ENCODE data around the gene GABPA. TPM values are rescaled to one million over a fixed set of nuclear protein-coding genes. Genes with fewer than 3 reads are reported as not detected.

Gene GABPA
- total RNA-seq, 4 donors from 2014 or later = 11.3 to 24.8 (median 21.7) TPM

DNA sequence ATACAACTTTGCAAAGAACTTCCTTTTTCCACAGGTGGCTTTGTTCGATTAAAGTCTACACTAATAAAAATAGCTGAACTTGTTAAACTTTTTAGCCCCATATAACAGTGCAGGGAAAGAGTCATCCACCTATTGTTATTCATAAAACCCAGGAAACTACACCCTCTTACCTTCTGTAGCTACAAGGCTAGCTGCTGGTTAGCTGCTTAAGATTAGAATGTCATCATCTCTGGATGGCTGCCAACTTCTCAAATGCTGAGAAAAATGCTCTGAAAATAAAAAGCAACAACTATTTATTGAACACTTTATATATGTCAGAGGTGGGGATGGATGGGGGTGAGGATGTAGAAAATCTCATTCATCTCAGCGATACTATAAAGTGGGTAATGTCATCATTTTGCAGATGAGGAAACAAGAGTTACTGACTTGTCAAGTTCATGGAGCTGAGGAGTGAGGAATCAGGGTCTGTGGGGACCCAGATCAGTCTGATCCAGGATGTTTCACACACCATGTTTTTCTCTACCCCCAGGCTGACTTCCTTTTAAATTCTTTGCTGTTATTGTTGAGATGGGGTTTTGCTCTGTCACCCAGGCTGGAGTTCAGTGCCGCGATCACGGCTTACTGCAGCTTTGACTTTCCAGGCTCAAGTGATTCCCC lies 17.2 kb upstream of the GABPA start:
- Histone ChIP-seq H3K4me1 (no peaks in the 10 kb centered on the region), H3K9me3 (no peaks in the 10 kb centered on the region), H3K27me3 (no peaks in the 10 kb centered on the region), H3K4me3 (no peak overlapping the region), H3K27ac (no peak overlapping the region), H3K36me3 (peaks cover 0 to 23% (median 0%) of the 10 kb centered on the region in 3 donors)
- DNase-seq = no peak
- TF ChIP-seq, protein P1, sequence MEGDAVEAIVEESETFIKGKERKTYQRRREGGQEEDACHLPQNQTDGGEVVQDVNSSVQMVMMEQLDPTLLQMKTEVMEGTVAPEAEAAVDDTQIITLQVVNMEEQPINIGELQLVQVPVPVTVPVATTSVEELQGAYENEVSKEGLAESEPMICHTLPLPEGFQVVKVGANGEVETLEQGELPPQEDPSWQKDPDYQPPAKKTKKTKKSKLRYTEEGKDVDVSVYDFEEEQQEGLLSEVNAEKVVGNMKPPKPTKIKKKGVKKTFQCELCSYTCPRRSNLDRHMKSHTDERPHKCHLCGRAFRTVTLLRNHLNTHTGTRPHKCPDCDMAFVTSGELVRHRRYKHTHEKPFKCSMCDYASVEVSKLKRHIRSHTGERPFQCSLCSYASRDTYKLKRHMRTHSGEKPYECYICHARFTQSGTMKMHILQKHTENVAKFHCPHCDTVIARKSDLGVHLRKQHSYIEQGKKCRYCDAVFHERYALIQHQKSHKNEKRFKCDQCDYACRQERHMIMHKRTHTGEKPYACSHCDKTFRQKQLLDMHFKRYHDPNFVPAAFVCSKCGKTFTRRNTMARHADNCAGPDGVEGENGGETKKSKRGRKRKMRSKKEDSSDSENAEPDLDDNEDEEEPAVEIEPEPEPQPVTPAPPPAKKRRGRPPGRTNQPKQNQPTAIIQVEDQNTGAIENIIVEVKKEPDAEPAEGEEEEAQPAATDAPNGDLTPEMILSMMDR (IDR thresholded peaks at IDR 0.05) = no peak
- no peak for TF ChIP-seq POLR2A (IDR thresholded peaks at IDR 0.05)

- no peak for DNase-seq
- H3K27me3 ChIP-seq = no peaks in the 10 kb centered on the region
- TF ChIP-seq, protein P1 (IDR thresholded peaks at IDR 0.05) = no peak
- no peak for TF ChIP-seq POLR2A (IDR thresholded peaks at IDR 0.05)
- H3K27ac ChIP-seq = no peak overlapping the region
- no peak overlapping the region for H3K4me3 ChIP-seq
- no peaks in the 10 kb centered on the region for H3K9me3 ChIP-seq
- no peaks in the 10 kb centered on the region for H3K4me1 ChIP-seq
- H3K36me3 ChIP-seq = peaks cover 0 to 57% (median 0%) of the 10 kb centered on the region in 3 donors
These were observed 12.8 kb upstream of the GABPA start for GRCh38 chr21:25721987-25722386.

DNA sequence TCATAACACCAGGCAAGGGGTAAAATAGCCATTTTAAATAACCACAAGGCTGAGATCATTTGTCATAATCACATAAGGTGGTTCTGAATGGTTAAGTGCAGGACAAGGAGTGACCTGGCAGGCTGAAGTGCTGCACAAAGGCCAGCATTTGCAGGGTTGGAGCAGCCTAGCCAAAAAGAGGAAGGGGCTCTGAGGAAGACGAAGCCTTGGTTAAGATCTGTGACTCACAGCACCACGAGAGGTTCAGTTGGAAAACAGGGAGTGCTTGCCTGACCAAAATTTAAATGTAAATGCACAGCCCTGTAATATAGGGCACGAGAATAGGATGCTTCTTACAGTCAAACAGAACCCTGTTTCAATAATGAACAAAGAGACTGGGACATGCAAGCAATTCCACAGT lies 12.1 kb upstream of the GABPA start:
- H3K27ac ChIP-seq = no peak overlapping the region
- DNase-seq = no peak
- H3K27me3 ChIP-seq = no peaks in the 10 kb centered on the region
- TF ChIP-seq, protein P1 (IDR thresholded peaks at IDR 0.05) = no peak
- TF ChIP-seq POLR2A (IDR thresholded peaks at IDR 0.05) = no peak
- H3K4me1 ChIP-seq = no peaks in the 10 kb centered on the region
- no peaks in the 10 kb centered on the region for H3K9me3 ChIP-seq
- H3K4me3 ChIP-seq = no peak overlapping the region
- H3K36me3 ChIP-seq = peaks cover 0 to 61% (median 0%) of the 10 kb centered on the region in 3 donors

DNA sequence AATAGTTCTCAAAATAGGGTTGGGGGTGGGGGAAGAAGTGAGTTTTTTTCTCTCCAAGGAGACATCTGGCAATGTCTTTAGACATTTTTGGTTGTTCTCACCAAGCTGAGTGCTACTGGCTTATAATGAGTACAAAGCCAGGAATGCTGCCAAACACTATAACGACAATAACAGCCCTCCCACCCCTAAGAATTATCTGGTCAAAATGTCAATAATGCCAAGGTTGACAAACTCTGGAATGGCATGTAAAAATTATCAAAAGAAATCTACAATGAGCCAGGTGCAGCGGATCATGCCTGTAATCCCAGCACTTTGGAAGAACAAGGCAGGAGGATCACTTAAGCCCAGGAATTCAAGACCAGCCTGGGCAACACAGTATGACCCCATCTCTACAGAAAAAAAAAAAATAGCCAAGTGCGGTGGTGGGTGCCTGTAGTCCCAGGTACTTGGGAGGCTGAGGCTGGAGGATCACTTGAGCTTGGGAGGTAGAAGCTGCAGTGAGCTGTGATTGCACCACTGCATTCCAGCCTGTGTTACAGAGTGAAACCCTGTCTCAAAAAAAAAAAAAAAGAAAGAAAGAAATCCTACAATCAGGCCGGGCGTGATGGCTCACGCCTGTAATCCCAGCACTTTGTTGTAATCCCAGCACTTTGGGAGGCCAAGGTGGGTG lies 2.5 kb upstream of the GABPA start:
- Histone ChIP-seq H3K36me3 (peaks cover 0 to 31% (median 0%) of the 10 kb centered on the region in 3 donors), H3K27ac (no peak overlapping the region), H3K9me3 (no peaks in the 10 kb centered on the region), H3K4me3 (no peak overlapping the region), H3K27me3 (no peaks in the 10 kb centered on the region), H3K4me1 (peaks cover 0 to 35% (median 3%) of the 10 kb centered on the region in 4 donors)
- TF ChIP-seq, protein P1 (IDR thresholded peaks at IDR 0.05) = no peak
- TF ChIP-seq POLR2A (IDR thresholded peaks at IDR 0.05) = no peak
- DNase-seq = no peak

GRCh38 chr21:25733859-25734653 lies 716 bp upstream of the GABPA start:
- Histone ChIP-seq H3K36me3 (peaks cover 0 to 13% (median 0%) of the 10 kb centered on the region in 3 donors), H3K27ac (peak overlapping the region; percentile 96 to 99 (median 98)), H3K4me1 (peaks cover 0 to 40% (median 3%) of the 10 kb centered on the region in 4 donors), H3K4me3 (peak overlapping the region; percentile 88 to 97 (median 94)), H3K9me3 (no peaks in the 10 kb centered on the region), H3K27me3 (no peaks in the 10 kb centered on the region)
- no peak for DNase-seq
- TF ChIP-seq, protein P1 (IDR thresholded peaks at IDR 0.05) = peak in 2 of 6 experiments; percentile 6 to 11
- no peak for TF ChIP-seq POLR2A (IDR thresholded peaks at IDR 0.05)
